ENCODE data around the gene THRSP.
"Not testable (repeated sequence)": the region's sequence is repeated elsewhere in the genome, so short reads cannot be mapped to it uniquely, and the experiment has no call there.

The THRSP gene

GRCh38 chr11:78062671-78063070, 990 bp upstream of the THRSP start:
- DNase-seq (ENCODE audit: low spot score) = no peak

- DNase-seq (ENCODE audit: low spot score) = no peak
Measured at GRCh38 chr11:78065203-78065602, 1.5 kb downstream of the THRSP start.

- no peak for DNase-seq (ENCODE audit: low spot score)
Measured at GRCh38 chr11:78066471-78066870, 2.8 kb downstream of the THRSP start.

GRCh38 chr11:78067704-78068103, 4.0 kb downstream of the THRSP start:
- DNase-seq (ENCODE audit: low spot score) = no peak

DNA sequence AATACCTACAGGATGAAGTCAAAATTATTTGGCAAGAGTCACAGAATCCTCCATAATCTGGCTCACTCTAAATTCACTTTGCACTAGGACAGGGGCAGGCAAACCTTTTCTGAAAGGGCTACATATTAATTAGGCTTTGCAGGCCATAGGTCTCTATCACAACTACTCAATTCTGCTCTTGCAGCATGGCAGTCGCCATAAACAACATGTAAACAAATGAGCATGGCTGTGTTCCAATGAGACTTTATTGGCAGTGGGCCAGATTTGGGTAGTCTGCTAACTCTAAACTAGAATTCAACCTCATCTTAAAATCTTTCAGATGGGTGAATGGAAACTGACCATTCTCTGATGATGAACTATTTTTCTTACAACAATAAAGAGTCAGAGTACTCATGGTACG, 5.8 kb downstream of the THRSP start:
- no peak for DNase-seq (ENCODE audit: low spot score)

DNA sequence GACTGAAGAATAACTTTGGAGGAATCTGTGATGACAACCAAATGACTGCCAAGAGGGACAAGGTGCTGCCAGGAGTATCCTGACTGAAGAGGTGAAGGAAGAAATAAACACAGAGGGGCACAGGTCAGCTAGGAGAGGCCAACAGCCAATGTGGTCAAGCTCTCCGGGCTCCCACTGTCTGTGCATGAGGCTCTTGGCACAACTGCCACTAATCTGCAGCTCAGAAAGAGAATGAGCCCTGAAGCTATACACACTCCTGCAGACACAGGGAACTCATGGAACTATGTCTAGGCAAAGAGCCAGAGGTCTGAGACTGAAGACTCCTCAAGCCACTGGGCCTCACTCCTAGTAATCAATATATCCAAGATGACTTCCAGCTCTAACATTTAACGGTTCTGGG, 7.0 kb downstream of the THRSP start:
- DNase-seq (ENCODE audit: low spot score) = no peak

DNA sequence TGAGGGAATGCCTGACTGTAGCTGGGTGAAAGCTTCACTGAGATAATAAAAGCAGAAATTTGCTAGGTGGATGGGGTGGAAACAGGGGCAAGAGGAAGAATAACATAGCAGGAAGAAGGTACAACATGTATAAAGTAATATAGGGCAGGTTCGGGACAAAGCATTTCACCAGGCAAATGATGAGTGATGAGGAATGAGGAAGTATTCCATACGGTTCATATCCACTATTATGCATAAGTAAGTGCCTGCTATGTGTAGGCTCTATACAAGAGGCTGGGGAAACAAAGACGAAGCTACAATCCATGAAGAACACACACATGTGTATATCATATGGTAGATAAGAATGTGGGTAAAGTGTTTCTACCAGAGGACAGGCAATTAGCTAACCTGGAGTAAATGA, 8.1 kb downstream of the THRSP start:
- DNase-seq (ENCODE audit: low spot score) = no peak

DNA sequence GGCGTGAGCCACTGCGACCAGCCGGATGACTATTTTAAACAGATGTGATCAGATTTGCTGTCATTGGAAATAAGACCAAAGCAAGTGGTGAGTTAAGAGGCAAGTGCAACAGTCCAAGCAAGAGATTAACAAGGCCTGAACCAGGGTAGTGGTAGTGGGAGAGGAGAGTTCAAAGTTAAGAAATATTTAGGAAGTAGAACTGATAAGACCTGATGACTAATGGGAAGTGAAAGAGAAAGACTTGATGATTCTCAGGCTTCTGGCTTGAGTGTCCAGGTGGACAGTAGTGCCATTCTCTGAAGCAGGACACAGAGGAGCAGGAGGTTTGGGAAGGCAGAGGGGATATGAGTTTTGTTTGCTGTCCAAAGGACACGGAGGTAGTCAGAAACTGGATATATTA, 8.8 kb downstream of the THRSP start:
- DNase-seq (ENCODE audit: low spot score) = no peak

GRCh38 chr11:78074756-78075155, 11.1 kb downstream of the THRSP start:
- no peak for DNase-seq (ENCODE audit: low spot score)

GRCh38 chr11:78076733-78077403, 13.2 kb downstream of the THRSP start:
- no peak for DNase-seq (ENCODE audit: low spot score)

DNA sequence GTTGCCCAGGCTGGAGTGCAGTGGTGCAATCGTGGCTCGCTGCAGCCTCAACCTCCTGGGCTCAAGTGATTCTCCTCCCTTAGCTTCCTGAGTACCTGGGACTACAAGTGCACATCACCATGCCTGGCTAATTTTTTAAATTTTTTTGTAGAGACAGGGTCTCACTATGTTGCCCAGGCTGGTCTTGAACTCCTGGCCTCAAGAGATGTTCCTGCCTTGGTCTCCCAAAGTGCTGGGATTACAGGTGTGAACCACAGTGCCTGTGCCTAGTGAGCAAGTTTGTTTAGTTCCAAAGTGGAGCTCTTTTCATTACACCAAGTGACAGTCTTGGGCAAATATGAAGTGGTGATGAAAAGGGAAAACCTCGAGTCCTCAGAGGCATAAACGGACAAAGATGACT, 13.9 kb downstream of the THRSP start:
- not testable (repeated sequence) for DNase-seq (ENCODE audit: low spot score)

DNA sequence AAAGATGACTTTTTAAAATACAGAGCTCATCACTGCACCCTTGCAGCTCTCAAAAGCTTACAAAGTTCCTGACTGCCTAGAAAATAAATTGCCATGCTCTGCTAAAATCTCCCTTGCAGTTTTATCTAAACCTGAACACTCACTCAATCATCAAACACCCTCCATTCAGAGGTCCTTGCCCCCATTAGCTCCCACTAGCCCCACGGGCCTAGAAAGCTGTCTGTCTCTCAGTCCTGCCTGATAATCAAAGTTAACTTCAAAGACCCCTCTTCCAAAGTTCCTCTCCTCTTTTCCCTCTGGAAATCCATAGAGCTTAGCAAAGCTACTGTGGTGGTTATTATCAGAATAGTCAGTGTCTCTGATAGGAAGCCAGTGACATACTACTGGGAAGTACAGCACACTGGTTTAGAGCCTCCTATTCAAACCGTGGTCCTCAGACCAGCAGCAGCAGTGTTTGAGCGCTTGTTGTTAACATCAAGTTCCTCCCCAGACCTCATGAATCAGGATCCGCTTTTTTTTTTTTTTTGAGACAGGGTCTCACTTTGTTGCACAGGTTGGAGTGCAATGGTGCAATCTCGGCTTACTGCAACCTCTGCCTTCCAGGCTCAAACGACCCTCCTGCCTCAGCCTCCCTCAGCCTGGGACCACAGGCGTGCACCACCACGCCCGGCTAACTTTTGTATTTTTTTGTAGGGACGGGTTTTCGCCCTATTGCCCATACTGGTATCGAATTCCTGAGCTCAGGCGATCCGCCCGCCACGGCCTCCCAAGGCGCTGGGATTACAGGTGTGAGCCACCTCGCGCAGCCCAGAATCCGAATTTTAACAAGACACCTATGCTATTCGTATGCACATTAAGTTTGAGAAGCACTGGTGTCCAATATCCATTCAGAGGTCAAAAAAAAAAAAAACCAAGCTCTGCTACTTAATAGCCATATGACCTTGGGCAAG, 14.8 kb downstream of the THRSP start:
- no peak for DNase-seq (ENCODE audit: low spot score)

DNA sequence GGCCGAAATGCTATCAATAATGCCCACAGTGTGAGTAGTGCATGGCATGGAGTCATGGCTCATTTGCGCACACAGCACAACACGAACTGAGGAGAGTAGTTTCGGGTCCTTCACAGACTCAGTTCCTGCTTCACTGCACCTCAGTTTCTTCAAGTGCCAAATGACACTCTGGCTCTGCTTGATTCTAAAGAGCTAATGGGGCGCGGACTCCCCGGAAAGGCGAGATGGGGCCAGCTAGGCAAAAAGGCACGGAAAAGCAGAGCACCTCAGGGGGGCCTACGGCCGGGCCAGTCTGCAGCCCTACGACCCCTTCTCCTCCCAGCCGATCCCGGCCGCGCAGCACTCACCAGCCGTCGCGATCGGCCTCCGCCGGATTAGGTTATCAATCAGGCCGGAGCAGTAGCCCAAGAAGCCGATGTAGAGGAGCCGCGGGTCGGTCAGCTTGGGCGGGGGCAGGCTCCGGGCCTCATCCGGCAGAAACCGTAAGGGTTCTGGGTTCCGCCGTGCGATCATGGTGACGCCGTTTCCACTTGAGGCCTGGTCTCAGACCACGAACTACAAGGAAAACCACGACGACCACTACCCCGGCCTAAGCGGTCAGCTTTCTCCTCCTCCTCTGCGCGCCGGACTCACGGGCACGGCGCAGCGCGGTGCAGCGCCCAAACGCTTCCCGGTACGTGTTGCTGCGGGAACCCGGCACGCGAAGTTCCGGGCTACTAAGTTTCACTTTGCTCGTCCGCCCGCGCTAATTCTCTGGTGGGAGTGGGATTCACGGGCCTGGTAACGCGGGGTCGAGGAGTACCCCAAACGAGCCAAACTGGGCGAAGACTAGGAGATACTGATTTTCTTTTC, 15.8 kb downstream of the THRSP start, which contains the start of gene NDUFC2:
TSS of gene NDUFC2 (minus strand) at position 631 of the 852 bp plus-strand sequence. CDS start at position 513, 118 bp downstream.
- DNase-seq (ENCODE audit: low spot score) = peak; percentile 88

DNA sequence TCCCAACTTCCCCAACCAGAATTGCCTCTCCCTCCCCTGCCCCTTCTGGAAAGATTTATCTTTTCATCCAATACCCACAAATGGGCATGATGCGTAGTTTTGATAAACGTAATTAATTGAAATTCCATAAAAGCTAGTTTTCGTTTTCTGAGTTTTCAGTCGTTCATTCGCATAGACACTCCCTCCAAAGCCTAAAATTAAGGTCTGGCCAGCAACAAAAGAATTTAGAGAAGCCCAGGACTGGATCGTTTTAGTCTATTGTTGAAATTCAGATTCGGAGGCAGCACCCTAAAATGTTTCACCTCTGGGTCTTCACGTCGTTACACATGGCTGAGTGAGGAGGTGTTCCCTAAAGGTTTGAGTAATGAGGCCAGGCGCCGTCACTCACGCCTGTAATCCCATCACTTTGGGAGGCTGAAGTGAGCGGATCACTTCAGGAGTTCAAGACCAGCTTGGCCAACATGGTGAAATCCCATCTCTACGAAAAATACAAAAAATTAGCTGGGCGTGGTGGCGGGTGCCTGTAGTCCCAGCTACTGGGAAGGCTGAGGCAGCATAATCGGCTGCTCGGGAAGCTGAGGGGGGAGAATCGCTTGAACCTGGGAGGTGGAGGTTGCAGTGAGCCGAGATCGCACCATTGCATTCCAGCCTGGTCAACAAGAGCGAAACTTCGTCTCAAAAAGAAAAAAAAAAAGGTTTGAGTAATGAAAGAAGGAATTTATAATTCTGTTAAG, 16.6 kb downstream of the THRSP start:
- no peak for DNase-seq (ENCODE audit: low spot score)

GRCh38 chr11:78080818-78081495, 17.3 kb downstream of the THRSP start:
- DNase-seq (ENCODE audit: low spot score) = no peak

DNA sequence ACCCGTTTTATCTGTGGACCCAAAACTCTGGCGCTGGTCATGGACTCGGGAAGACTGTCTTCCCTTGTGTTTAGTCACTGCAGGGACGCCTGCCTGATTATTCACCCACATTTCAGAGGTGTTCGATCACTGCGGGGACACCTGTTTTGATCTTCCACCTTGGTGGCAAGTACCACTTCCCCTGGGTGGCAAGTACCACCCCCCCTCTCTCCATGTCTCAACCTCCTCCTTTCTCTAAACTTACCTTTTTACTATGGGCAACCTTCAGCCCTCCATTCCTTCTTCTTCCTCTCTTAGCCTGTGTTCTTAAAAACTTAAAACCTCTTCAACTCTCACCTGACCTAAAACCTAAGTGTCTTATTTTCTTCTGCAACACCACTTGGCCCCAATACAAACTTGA, 17.9 kb downstream of the THRSP start:
- no peak for DNase-seq (ENCODE audit: low spot score)

- no peak for DNase-seq (ENCODE audit: low spot score)
Measured at GRCh38 chr11:78082146-78082545, 18.5 kb downstream of the THRSP start.

- no peak for DNase-seq (ENCODE audit: low spot score)
Measured at GRCh38 chr11:78083021-78083420, 19.4 kb downstream of the THRSP start.

- DNase-seq (ENCODE audit: low spot score) = not testable (repeated sequence)
Measured at GRCh38 chr11:78084506-78084905, 20.8 kb downstream of the THRSP start.

GRCh38 chr11:78085972-78086371, 22.3 kb downstream of the THRSP start:
- DNase-seq (ENCODE audit: low spot score) = no peak

Measured in SK-N-DZ (cell line).